H9 (cell line): ENCODE results near the gene ITM2B. TPM values are rescaled to one million over a fixed set of nuclear protein-coding genes. Genes with fewer than 3 reads are reported as not detected.

Source experiments
- DNase-seq: peaks from one replicate; pipeline ENCODE4 v3.0.0-alpha.2; 2017
- H2AFZ ChIP-seq: one replicate; pipeline ENCODE4 v1.6.1; 2013; ENCODE audit warnings: mild to moderate bottlenecking, low read length, control low read depth, moderate library complexity
- H2AK5ac ChIP-seq: 2 replicates; pipeline ENCODE4 v1.6.1; 2013; ENCODE audit warnings: low read length, control low read depth, mixed read lengths; ENCODE audit not compliant: insufficient read length
- H2BK120ac ChIP-seq: one replicate; pipeline ENCODE4 v1.6.1; 2013; ENCODE audit warnings: low read depth, mild to moderate bottlenecking, low read length, control low read depth, inconsistent platforms; ENCODE audit not compliant: poor library complexity, severe bottlenecking
- H2BK12ac ChIP-seq: 2 replicates; pipeline ENCODE4 v1.6.1; 2013; ENCODE audit warnings: low read length, control low read depth, mixed read lengths, low read depth; ENCODE audit not compliant: insufficient read length
- H2BK15ac ChIP-seq: 2 replicates; pipeline ENCODE4 v1.6.1; 2013; ENCODE audit warnings: low read depth, low read length, control low read depth
- H2BK20ac ChIP-seq: one replicate; pipeline ENCODE4 v1.6.1; 2013; ENCODE audit warnings: low read depth, mild to moderate bottlenecking, low read length, control low read depth, inconsistent platforms; ENCODE audit not compliant: poor library complexity, severe bottlenecking
- H2BK5ac ChIP-seq: 2 replicates; pipeline ENCODE4 v1.6.1; 2013; ENCODE audit warnings: low read length, control low read depth, mixed read lengths; ENCODE audit not compliant: insufficient read length
- H3K14ac ChIP-seq: 2 replicates; pipeline ENCODE4 v1.6.1; 2013; ENCODE audit warnings: low read length, control low read depth; ENCODE audit not compliant: insufficient read depth
- H3K18ac ChIP-seq: 2 replicates; pipeline ENCODE4 v1.6.1; 2013; ENCODE audit warnings: low read depth, mild to moderate bottlenecking, mixed read lengths, low read length, control low read depth; ENCODE audit not compliant: insufficient read length
- H3K23ac ChIP-seq: 2 replicates; pipeline ENCODE4 v1.6.1; 2013; ENCODE audit warnings: low read length, control low read depth, mixed read lengths, low read depth; ENCODE audit not compliant: insufficient read length
- H3K23me2 ChIP-seq: 2 replicates; pipeline ENCODE4 v1.6.1; 2013; ENCODE audit warnings: low read depth, mild to moderate bottlenecking, mixed read lengths, low read length, control low read depth; ENCODE audit not compliant: insufficient read length, poor library complexity, severe bottlenecking
- H3K27ac ChIP-seq: 2 replicates; pipeline ENCODE4 v1.5.1; 2013; ENCODE audit warnings: low read length, control low read depth, mixed read lengths, low read depth; ENCODE audit not compliant: insufficient read length
- H3K27me3 ChIP-seq: 2 replicates; pipeline ENCODE4 v1.6.1; 2013; ENCODE audit warnings: low read length, control low read depth, inconsistent platforms; ENCODE audit not compliant: insufficient read depth
- H3K4ac ChIP-seq: 2 replicates; pipeline ENCODE4 v1.6.1; 2013; ENCODE audit warnings: low read depth, mild to moderate bottlenecking, control low read depth, inconsistent platforms, low read length, moderate library complexity
- H3K4me1 ChIP-seq: 2 replicates; pipeline ENCODE4 v1.6.1; 2013; ENCODE audit warnings: low read length, control low read depth, inconsistent platforms; ENCODE audit not compliant: insufficient read depth
- H3K4me2 ChIP-seq: 2 replicates; pipeline ENCODE4 v1.6.1; 2013; ENCODE audit warnings: low read length, control low read depth, mixed read lengths; ENCODE audit not compliant: insufficient read length, insufficient read depth
- H3K56ac ChIP-seq: 2 replicates; pipeline ENCODE4 v1.6.1; 2013; ENCODE audit warnings: low read depth, mild to moderate bottlenecking, mixed read lengths, low read length, control low read depth; ENCODE audit not compliant: insufficient read length
- H3K79me1 ChIP-seq: 2 replicates; pipeline ENCODE4 v1.6.1; 2013; ENCODE audit warnings: low read depth, mild to moderate bottlenecking, moderate library complexity, low read length, control low read depth, inconsistent platforms; ENCODE audit not compliant: insufficient read depth, poor library complexity, severe bottlenecking
- H3K79me2 ChIP-seq: 2 replicates; pipeline ENCODE4 v1.6.1; 2013; ENCODE audit warnings: low read length, control low read depth, inconsistent platforms; ENCODE audit not compliant: insufficient read depth
- H3K9ac ChIP-seq: 2 replicates; pipeline ENCODE4 v1.6.1; 2013; ENCODE audit warnings: low read length, control low read depth, mixed read lengths; ENCODE audit not compliant: insufficient read length; ENCODE audit errors: extremely low read depth
- H3K9me3 ChIP-seq: one replicate; pipeline ENCODE4 v1.6.1; 2013; ENCODE audit warnings: low read depth, low read length, inconsistent platforms; ENCODE audit not compliant: control insufficient read depth
- H3T11ph ChIP-seq: one replicate; pipeline ENCODE4 v1.6.1; 2013; ENCODE audit warnings: mild to moderate bottlenecking, low read length, control low read depth, inconsistent platforms
- H4K20me1 ChIP-seq: one replicate; pipeline ENCODE4 v1.6.1; 2013; ENCODE audit not compliant: control insufficient read depth, insufficient read length, insufficient read depth
- H4K5ac ChIP-seq: 2 replicates; pipeline ENCODE4 v1.6.1; 2013; ENCODE audit warnings: low read depth, mild to moderate bottlenecking, mixed read lengths, low read length, control low read depth; ENCODE audit not compliant: insufficient read length
- H4K8ac ChIP-seq: replicated peaks from 2 replicates; pipeline ENCODE4 v1.6.1; 2013; ENCODE audit warnings: low read length, control low read depth, mixed read lengths, low read depth; ENCODE audit not compliant: insufficient read length
- H4K91ac ChIP-seq: 2 replicates; pipeline ENCODE4 v1.6.1; 2013; ENCODE audit warnings: low read depth, mild to moderate bottlenecking, moderate library complexity, mixed read lengths, low read length, control low read depth; ENCODE audit not compliant: insufficient read length
- H3K27ac Mint-ChIP-seq, 3 experiments: 2 replicates in 2 of 3; 3 replicates in 1 of 3; pipeline ENCODE4 v1.8.0; 2020 to 2021; ENCODE audit warnings: mixed read lengths in 3 of 3, mild to moderate bottlenecking in 1 of 3, moderate library complexity in 1 of 3
- H3K27me3 Mint-ChIP-seq: 2 replicates; pipeline ENCODE4 v1.8.0; 2021; ENCODE audit warnings: low read depth, mild to moderate bottlenecking, moderate library complexity, mixed read lengths
- H3K36me3 Mint-ChIP-seq, 3 experiments: 2 replicates in 2 of 3; 3 replicates in 1 of 3; pipeline ENCODE4 v1.8.0; 2020 to 2021; ENCODE audit warnings: low read depth in 3 of 3, mixed read lengths in 3 of 3; ENCODE audit not compliant: insufficient read depth in 1 of 3
- H3K4me1 Mint-ChIP-seq, 2 experiments: 2 replicates each; pipeline ENCODE4 v1.8.0; 2020; ENCODE audit warnings: mixed read lengths in 2 of 2
- H3K4me3 Mint-ChIP-seq, 2 experiments: 2 replicates in 1 of 2; 3 replicates in 1 of 2; pipeline ENCODE4 v1.8.0; 2020 to 2021; ENCODE audit warnings: mild to moderate bottlenecking in 2 of 2, mixed read lengths in 2 of 2, moderate library complexity in 1 of 2
- H3K9me3 Mint-ChIP-seq, 2 experiments: 2 replicates in 1 of 2; 3 replicates in 1 of 2; pipeline ENCODE4 v1.8.0; 2020; ENCODE audit warnings: mild to moderate bottlenecking in 2 of 2, mixed read lengths in 2 of 2, moderate library complexity in 1 of 2
- CTCF ChIP-seq: fragments of 200-600 bp; sonication (generic); conservative IDR thresholded peaks from 3 replicates; pipeline ENCODE4 v1.8.0; 2021; ENCODE audit warnings: antibody characterized with exemption, mild to moderate bottlenecking
- WGBS: extraction: QIAGEN DNeasy Blood & Tissue Kit; methylation state at CpG from one replicate; pipeline ENCODE4 v1.1.7; 2013; ENCODE audit warnings: missing lambda C conversion rate, low lambda C conversion rate, mixed read lengths; ENCODE audit not compliant: insufficient read length; ENCODE audit errors: extremely low coverage; 5-methylcytosine and 5-hydroxymethylcytosine counted together
- total RNA-seq: library from RNA; stranded (reverse); gene quantifications from 2 replicates; pipeline ENCODE4 v1.2.1, GENCODE V29; 2021

The ITM2B gene
- total RNA-seq, 1 experiment from 2014 or later = 175 TPM

DNA sequence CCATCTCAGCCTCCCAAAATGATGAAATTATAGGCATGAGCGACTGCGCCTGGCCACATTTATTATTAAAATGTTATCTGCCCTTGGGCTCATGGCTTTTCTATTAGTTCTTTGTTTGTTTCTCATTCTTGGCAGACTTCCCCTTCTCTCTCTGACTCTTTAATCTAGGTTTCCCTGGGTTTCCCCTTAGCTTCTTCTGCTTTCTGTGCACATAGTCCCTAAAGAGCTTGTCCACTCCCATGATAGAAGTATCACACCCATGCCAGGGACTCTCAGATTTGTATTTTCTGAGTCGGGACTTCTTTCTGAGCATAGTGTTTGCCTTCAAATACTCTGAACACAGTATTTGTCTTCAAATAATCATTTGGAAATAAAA is 38.6 kb upstream of the ITM2B start:
- Mint-ChIP-seq H3K27me3 (no peaks in the 10 kb centered on the region), H3K4me1 (peaks cover 2 to 3% of the 10 kb centered on the region in 2 experiments; a peak in 3 of 4 replicates), H3K36me3 (no peaks in the 10 kb centered on the region), H3K9me3 (no peaks in the 10 kb centered on the region; a peak in 1 of 5 replicates), H3K4me3 (no peak overlapping the region), H3K27ac (no peak overlapping the region)
- no peaks in the 10 kb centered on the region for H3K4me1 ChIP-seq
- no peak overlapping the region for H3K14ac ChIP-seq
- no peaks in the 10 kb centered on the region for H3K79me1 ChIP-seq
- H4K8ac ChIP-seq = no peak overlapping the region
- no peak overlapping the region for H4K91ac ChIP-seq
- H3K9ac ChIP-seq = no peak overlapping the region
- no CpG with 5 or more reads among the region's 3 CpGs for WGBS
- DNase-seq = no peak
- H3K4me2 ChIP-seq = no peak overlapping the region
- H2AK5ac ChIP-seq = no peak overlapping the region
- H2BK12ac ChIP-seq = no peak overlapping the region
- H3K79me2 ChIP-seq = no peaks in the 10 kb centered on the region
- no peak overlapping the region for H2AFZ ChIP-seq
- H2BK5ac ChIP-seq = no peak overlapping the region
- TF ChIP-seq CTCF = no peak
- H3K23ac ChIP-seq = no peak overlapping the region
- no peak overlapping the region for H4K5ac ChIP-seq
- no peak overlapping the region for H2BK120ac ChIP-seq
- H3T11ph ChIP-seq = no peak overlapping the region
- H3K18ac ChIP-seq = no peak overlapping the region
- no peaks in the 10 kb centered on the region for H3K27me3 ChIP-seq
- no peaks in the 10 kb centered on the region for H4K20me1 ChIP-seq
- H2BK15ac ChIP-seq = no peak overlapping the region
- H3K23me2 ChIP-seq = no peaks in the 10 kb centered on the region
- H2BK20ac ChIP-seq = no peak overlapping the region
- H3K56ac ChIP-seq = no peak overlapping the region
- no peaks in the 10 kb centered on the region for H3K9me3 ChIP-seq
- no peak overlapping the region for H3K4ac ChIP-seq
- no peak overlapping the region for H3K27ac ChIP-seq
